Measurements from ENCODE around the gene E2F4.
A peak's percentile ranks its signal among the peaks of the same experiment; 100 is the strongest.

The E2F4 gene

GRCh38 chr16:67191995-67192681 lies at the start of gene E2F4:
TSS of gene E2F4 (plus strand) at chr16:67192155. CDS start at chr16:67192228, 73 bp downstream.
- peak; percentile 77 to 81 for DNase-seq

GRCh38 chr16:67142342-67142741 lies 49.6 kb upstream of the E2F4 start:
- no peak for DNase-seq

- DNase-seq: no peak
Observed at GRCh38 chr16:67144943-67145342, 47.0 kb upstream of the E2F4 start.

GRCh38 chr16:67145746-67146145 lies 46.2 kb upstream of the E2F4 start:
- DNase-seq: no peak

GRCh38 chr16:67146523-67147357 lies 45.2 kb upstream of the E2F4 start:
- DNase-seq: no peak

GRCh38 chr16:67147437-67148140 lies 44.4 kb upstream of the E2F4 start:
- no peak for DNase-seq

GRCh38 chr16:67148221-67148620 lies 43.7 kb upstream of the E2F4 start:
- no peak for DNase-seq

- no peak for DNase-seq
Observed at GRCh38 chr16:67148656-67149275, 43.2 kb upstream of the E2F4 start.

- no peak for DNase-seq
Observed at GRCh38 chr16:67149276-67150046, 42.5 kb upstream of the E2F4 start.

GRCh38 chr16:67150047-67150832 lies 41.7 kb upstream of the E2F4 start:
- DNase-seq: peak; percentile 51 to 62

GRCh38 chr16:67150833-67151396 lies 41.0 kb upstream of the E2F4 start, which contains the start of gene B3GNT9:
TSS of gene B3GNT9 (minus strand) at chr16:67150998. CDS start at chr16:67150485, 513 bp downstream.
- DNase-seq: no peak

GRCh38 chr16:67151431-67152097 lies 40.4 kb upstream of the E2F4 start:
- DNase-seq: no peak

GRCh38 chr16:67154578-67155294 lies 37.2 kb upstream of the E2F4 start:
- no peak for DNase-seq

GRCh38 chr16:67155295-67156142 lies 36.4 kb upstream of the E2F4 start:
- peak; percentile 66 to 68 for DNase-seq

GRCh38 chr16:67156143-67156844 lies 35.7 kb upstream of the E2F4 start:
- no peak for DNase-seq

GRCh38 chr16:67157106-67157748 lies 34.7 kb upstream of the E2F4 start:
- no peak for DNase-seq

- DNase-seq: no peak
Observed at GRCh38 chr16:67157892-67158635, 33.9 kb upstream of the E2F4 start.

All from activated CD4-positive, alpha-beta T cell treated with anti-CD3 and anti-CD28 coated beads, Interleukin-2, amount 50 U/mL, for 4 hours (primary cell).